Brain microvascular endothelial cell (primary cell): ENCODE data around the gene C11orf21.

ENCODE experiments used
- DNase-seq: peaks from one replicate; pipeline ENCODE4 v3.0.0-alpha.2; 2020
- H3K27ac ChIP-seq: fragments of 250-450 bp; sonication (Bioruptor Pico); 2 replicates; pipeline ENCODE4 v1.5.1; 2020; ENCODE audit warnings: mild to moderate bottlenecking, moderate library complexity
- H3K27me3 ChIP-seq: fragments of 250-450 bp; sonication (Bioruptor Pico); replicated peaks from 2 replicates; pipeline ENCODE4 v1.5.1; 2020; ENCODE audit warnings: mild to moderate bottlenecking
- H3K36me3 ChIP-seq: fragments of 250-450 bp; sonication (Bioruptor Pico); replicated peaks from 2 replicates; pipeline ENCODE4 v1.5.1; 2020; ENCODE audit warnings: mild to moderate bottlenecking
- H3K4me3 ChIP-seq: 2 replicates; pipeline ENCODE4 v1.5.1; 2011; ENCODE audit warnings: low read depth, mild to moderate bottlenecking, control low read depth, low read length, moderate library complexity
- CTCF ChIP-seq: IDR thresholded peaks from 2 replicates; pipeline ENCODE4 v1.5.1; 2011; ENCODE audit warnings: low read depth, mild to moderate bottlenecking, moderate library complexity, low read length, control low read depth, inconsistent platforms; ENCODE audit errors: missing control alignments
- in situ Hi-C: cut with HindIII; loops from 2 replicates; pipeline ENCODE4 v1.10.0; 2017; ENCODE audit warnings: low sequenced_read_pairs, low pct_ligation_motif_present

C11orf21 gene

DNA sequence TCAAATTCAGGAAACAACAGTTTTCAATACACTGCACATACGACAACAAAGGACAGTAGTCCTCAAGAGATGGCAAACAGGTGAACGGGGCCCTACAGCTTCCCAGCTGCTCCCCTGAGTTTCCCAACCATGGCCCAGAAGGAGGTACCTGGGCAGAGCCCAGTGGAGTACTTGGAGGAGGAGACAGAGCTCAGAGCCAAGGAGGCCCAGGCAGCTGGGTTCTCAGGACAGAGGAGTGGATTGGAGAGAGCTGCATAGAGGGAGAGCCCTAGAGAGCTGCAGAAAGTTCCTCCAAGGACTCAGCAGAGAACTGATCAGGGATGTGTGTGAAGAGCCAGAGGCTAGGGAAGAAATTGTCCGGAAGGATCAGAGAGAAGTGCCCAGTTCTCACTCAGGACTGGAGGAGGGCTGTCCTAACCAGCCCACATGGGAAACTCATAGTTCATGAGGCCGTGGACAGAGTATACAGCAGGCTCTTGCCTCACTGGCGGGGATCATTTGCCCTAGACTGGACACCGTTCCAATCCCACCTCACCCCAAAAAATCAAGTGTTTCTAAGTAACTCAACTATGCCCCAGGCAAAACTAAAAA is 23.7 kb downstream of the C11orf21 start:
- Histone ChIP-seq H3K36me3 (no peaks in the 10 kb centered on the region), H3K27me3 (peaks cover 16% of the 10 kb centered on the region), H3K4me3 (no peak overlapping the region), H3K27ac (no peak overlapping the region)
- in situ Hi-C loops: no loop called here
- no peak for DNase-seq
- TF ChIP-seq CTCF: no peak

DNA sequence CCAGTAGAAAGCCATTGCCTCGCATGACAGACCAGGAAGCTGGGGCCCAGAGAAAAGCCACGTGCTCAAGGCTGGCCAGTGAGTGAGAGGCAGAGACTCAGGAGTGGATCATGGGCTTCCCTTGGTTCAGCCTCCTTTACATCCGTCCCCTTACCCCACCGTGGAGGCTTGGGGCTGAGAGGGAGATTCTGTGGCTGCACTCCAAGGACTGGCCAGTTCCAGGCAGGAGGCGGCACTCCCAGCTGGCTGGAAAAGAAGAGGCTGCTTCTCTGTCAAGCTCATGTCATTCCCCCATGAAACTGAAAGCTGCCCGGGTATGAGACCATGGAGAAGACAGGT is 24.7 kb downstream of the C11orf21 start:
- Histone ChIP-seq H3K27me3 (peaks cover 27% of the 10 kb centered on the region), H3K4me3 (no peak overlapping the region), H3K27ac (no peak overlapping the region), H3K36me3 (no peaks in the 10 kb centered on the region)
- in situ Hi-C loops: no loop called here
- no peak for TF ChIP-seq CTCF
- DNase-seq: no peak

DNA sequence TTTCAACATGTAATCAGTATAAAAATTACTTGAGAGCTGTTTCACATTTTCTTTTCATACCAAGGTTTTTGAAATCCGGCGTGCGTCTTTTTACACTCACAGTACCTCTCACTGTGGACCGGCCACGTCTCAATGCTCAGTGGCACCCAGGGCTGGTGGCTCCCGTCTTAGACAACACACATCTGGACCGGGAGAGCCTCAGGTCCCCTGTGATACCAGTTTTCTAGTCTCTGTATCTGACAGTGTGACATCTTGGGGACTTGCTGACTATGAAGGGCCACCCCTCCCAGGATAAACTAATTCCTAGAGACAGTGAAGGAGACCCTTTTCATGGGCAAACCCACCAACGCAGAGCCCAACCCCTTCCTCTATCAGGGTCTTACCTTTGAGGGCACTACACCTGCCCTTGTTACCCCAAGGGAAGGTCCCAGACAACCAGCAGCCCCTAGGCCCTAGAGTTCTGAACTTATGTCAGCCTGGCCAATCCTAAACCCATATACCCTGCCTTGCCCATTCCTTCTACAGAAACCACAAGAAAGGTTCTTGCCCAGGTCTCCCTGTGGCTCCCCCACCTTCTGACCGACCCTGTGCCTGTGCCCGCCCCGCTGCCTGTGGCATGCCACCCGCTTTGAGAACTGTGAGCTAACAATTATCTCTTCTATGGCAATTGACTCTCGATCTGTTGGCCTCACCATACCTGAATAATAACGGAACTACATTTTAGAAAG is 25.3 kb downstream of the C11orf21 start:
- Histone ChIP-seq H3K27ac (no peak overlapping the region), H3K27me3 (peaks cover 32% of the 10 kb centered on the region), H3K36me3 (no peaks in the 10 kb centered on the region), H3K4me3 (no peak overlapping the region)
- in situ Hi-C loops: no loop called here
- no peak for TF ChIP-seq CTCF
- DNase-seq: no peak

DNA sequence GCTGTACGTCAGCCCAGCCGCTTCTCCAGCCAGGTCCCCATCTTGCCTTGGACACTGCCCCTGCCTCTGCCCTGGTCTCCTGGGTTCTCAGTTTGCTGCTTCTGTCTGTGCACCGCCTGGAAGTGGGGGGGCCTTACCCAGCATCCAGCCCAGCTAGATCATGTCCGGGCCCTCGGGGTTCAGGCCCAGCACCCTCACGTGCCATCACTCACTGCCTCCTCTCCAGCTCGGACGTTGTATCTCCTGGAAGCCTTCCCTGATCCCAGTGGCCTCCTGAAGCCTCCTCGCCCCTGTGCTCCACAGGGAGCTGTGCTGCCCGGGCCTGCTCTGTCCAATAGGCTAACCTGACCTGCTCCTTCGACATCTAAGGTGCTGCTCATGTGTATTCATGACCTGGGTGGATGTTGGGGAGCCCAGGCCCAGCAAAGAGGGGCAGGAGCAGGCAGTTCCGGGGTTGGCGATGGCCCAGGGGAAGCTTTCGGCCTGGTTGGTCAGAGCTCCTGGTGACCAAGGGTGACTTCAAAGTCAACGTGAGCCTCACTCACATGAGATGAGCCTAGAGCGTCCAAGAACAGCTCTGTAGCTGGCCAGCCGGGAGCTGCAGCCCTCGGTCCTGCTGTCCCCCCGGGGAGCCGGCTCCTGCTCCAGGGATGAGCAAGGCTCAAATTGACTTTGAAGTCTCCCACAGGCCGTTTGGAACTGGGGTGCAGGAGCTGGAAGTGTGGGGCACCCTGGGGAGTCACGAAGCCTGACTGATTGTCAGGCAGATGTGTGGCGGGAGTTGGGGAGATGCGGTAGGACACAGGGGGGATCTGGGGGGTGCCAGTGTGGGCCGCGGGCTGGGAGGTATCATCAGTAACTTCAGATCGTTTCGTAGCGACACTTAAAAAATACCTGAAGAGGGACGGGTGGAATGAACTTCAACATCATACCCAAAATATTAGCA is 26.1 kb downstream of the C11orf21 start:
- Histone ChIP-seq H3K27ac (no peak overlapping the region), H3K4me3 (no peak overlapping the region), H3K36me3 (no peaks in the 10 kb centered on the region), H3K27me3 (peaks cover 40% of the 10 kb centered on the region)
- in situ Hi-C loops: no loop called here
- no peak for DNase-seq
- TF ChIP-seq CTCF: no peak

GRCh38 chr11:2273771-2274170 is 27.9 kb downstream of the C11orf21 start:
- no peak for TF ChIP-seq CTCF
- Histone ChIP-seq H3K36me3 (no peaks in the 10 kb centered on the region), H3K4me3 (no peak overlapping the region), H3K27ac (no peak overlapping the region), H3K27me3 (peaks cover 56% of the 10 kb centered on the region)
- in situ Hi-C loops: no loop called here
- no peak for DNase-seq
